Keratinocyte (primary cell): ENCODE measurements around the gene MGLL. TPM values are rescaled to one million over a fixed set of nuclear protein-coding genes. Genes with fewer than 3 reads are reported as not detected.

ENCODE experiments used
- DNase-seq: peaks from one replicate; pipeline ENCODE4 v3.0.0-alpha.2; 2011; ENCODE audit warnings: low read depth, missing footprints, low spot score
- FAIRE-seq: peaks from 2 replicates; lab custom pipeline; 2011; peaks lifted over from hg19 to GRCh38; lab: Jason Lieb, UNC
- H2AFZ ChIP-seq: 2 replicates; pipeline ENCODE4 v1.6.0; 2012; ENCODE audit warnings: low read length, control low read depth, inconsistent platforms; ENCODE audit not compliant: control insufficient read depth
- H3K27ac ChIP-seq: 2 replicates; pipeline ENCODE4 v1.5.1; 2011; ENCODE audit warnings: low read length; ENCODE audit not compliant: control insufficient read depth, insufficient read depth
- H3K27me3 ChIP-seq: 3 replicates; pipeline ENCODE4 v1.6.0; 2011; ENCODE audit warnings: low read length; ENCODE audit not compliant: control insufficient read depth, insufficient read depth; ENCODE audit errors: extremely low read depth
- H3K36me3 ChIP-seq, 2 experiments: 2 replicates in 1 of 2; 3 replicates in 1 of 2; pipeline ENCODE4 v1.5.1; 2011; ENCODE audit warnings: low read length in 2 of 2, mild to moderate bottlenecking in 1 of 2; ENCODE audit not compliant: control insufficient read depth in 2 of 2, insufficient read depth in 2 of 2; ENCODE audit errors: extremely low read depth in 1 of 2
- H3K4me1 ChIP-seq: 3 replicates; pipeline ENCODE4 v1.5.1; 2011; ENCODE audit warnings: low read length; ENCODE audit not compliant: control insufficient read depth, insufficient read depth; ENCODE audit errors: extremely low read depth
- H3K4me2 ChIP-seq: 3 replicates; pipeline ENCODE4 v1.6.0; 2011; ENCODE audit warnings: low read depth, low read length; ENCODE audit not compliant: control insufficient read depth, insufficient read depth; ENCODE audit errors: extremely low read depth
- H3K4me3 ChIP-seq, 3 experiments: fragments of 200-600 bp in 1 of 3; sonication (generic) in 1 of 3; 2 replicates in 2 of 3; 3 replicates in 1 of 3; pipeline ENCODE4 v1.5.1; 2011 to 2016; ENCODE audit warnings: low read length in 3 of 3, mild to moderate bottlenecking in 3 of 3, control low read depth in 2 of 3, inconsistent platforms in 1 of 3, low read depth in 1 of 3, mixed read lengths in 1 of 3, mixed run types in 1 of 3, moderate library complexity in 1 of 3; ENCODE audit not compliant: control insufficient read depth in 2 of 3, insufficient read depth in 2 of 3; ENCODE audit errors: extremely low read depth in 1 of 3
- H3K79me2 ChIP-seq: 2 replicates; pipeline ENCODE4 v1.6.0; 2012; ENCODE audit warnings: low read length; ENCODE audit not compliant: control insufficient read depth, insufficient read depth
- H3K9ac ChIP-seq: 3 replicates; pipeline ENCODE4 v1.6.0; 2011; ENCODE audit warnings: low read length; ENCODE audit not compliant: control insufficient read depth, insufficient read depth; ENCODE audit errors: extremely low read depth
- H3K9me1 ChIP-seq: 3 replicates; pipeline ENCODE4 v1.6.0; 2011; ENCODE audit warnings: low read length; ENCODE audit not compliant: control insufficient read depth, insufficient read depth; ENCODE audit errors: extremely low read depth
- H3K9me3 ChIP-seq: 2 replicates; pipeline ENCODE4 v1.5.1; 2012; ENCODE audit warnings: low read depth, low read length; ENCODE audit not compliant: control insufficient read depth
- H4K20me1 ChIP-seq: 3 replicates; pipeline ENCODE4 v1.6.0; 2011; ENCODE audit warnings: low read length; ENCODE audit not compliant: control insufficient read depth, insufficient read depth; ENCODE audit errors: extremely low read depth
- CTCF ChIP-seq, 3 experiments: IDR thresholded peaks in 1 of 3; conservative IDR thresholded peaks in 1 of 3; optimal IDR thresholded peaks in 1 of 3; 2 replicates in 2 of 3; 3 replicates in 1 of 3; pipeline versions ENCODE3 to v1.5.1; 2011; ENCODE audit warnings: low read length in 3 of 3, mild to moderate bottlenecking in 3 of 3, moderate library complexity in 2 of 3, control low read depth in 1 of 3, inconsistent platforms in 1 of 3; ENCODE audit not compliant: insufficient read depth in 2 of 3; ENCODE audit errors: extremely low read depth in 1 of 3
- EZH2 ChIP-seq: IDR thresholded peaks from one replicate; pipeline ENCODE4 v1.6.1; 2012; ENCODE audit warnings: inconsistent platforms, mild to moderate bottlenecking, low read length, moderate library complexity
- dilution Hi-C: fragments of 300-500 bp; cut with MboI; formaldehyde crosslinking; loops from one replicate; pipeline ENCODE4 v1.7.0; 2020; ENCODE audit warnings: low sequenced_read_pairs; ENCODE audit not compliant: extremely low pct_ligation_motif_present
- polyA plus RNA-seq, 5 experiments: library from polyadenylated mRNA; depleted of rRNA in 3 of 5; stranded (reverse) in 3 of 5; stranded (forward) in 1 of 5; unstranded in 1 of 5; fragments of >200 nt; gene quantifications; 1 replicate in 1 of 5; 2 replicates in 3 of 5; 3 replicates in 1 of 5; pipeline versions ENCODE4 v1.2.1 to v1.2.3, GENCODE V29; 2011 to 2012; ENCODE audit warnings: missing spikeins in 2 of 5, low read depth in 1 of 5, low replicate concordance in 1 of 5

The MGLL gene
- polyA plus RNA-seq, 1 donor (not counting 4 experiments of a cell fraction or from before 2014, with no cell fraction given) = 17.8 TPM

GRCh38 chr3:127741690-127742089 is 80.6 kb downstream of the MGLL start:
- Histone ChIP-seq H3K4me1 (peaks cover 12% of the 10 kb centered on the region), H3K9me1 (no peaks in the 10 kb centered on the region), H3K27me3 (no peaks in the 10 kb centered on the region), H3K27ac (no peak overlapping the region), H3K4me2 (no peak overlapping the region), H3K4me3 (no peak overlapping the region), H3K79me2 (no peaks in the 10 kb centered on the region), H4K20me1 (no peaks in the 10 kb centered on the region), H3K9me3 (no peaks in the 10 kb centered on the region), H2AFZ (no peak overlapping the region), H3K9ac (no peak overlapping the region), H3K36me3 (no peaks in the 10 kb centered on the region)
- no peak for TF ChIP-seq CTCF (optimal IDR thresholded peaks at IDR 0.05 in 1 of 3, IDR thresholded peaks at IDR 0.05 in 1 of 3, conservative IDR thresholded peaks at IDR 0.05 in 1 of 3; ENCODE audit: extremely low read depth in 1 of 3, insufficient read depth in 2 of 3, low read length in 3 of 3)
- no peak for TF ChIP-seq EZH2
- dilution Hi-C loops = no loop called here
- DNase-seq (no peak), FAIRE-seq (no peak)

DNA sequence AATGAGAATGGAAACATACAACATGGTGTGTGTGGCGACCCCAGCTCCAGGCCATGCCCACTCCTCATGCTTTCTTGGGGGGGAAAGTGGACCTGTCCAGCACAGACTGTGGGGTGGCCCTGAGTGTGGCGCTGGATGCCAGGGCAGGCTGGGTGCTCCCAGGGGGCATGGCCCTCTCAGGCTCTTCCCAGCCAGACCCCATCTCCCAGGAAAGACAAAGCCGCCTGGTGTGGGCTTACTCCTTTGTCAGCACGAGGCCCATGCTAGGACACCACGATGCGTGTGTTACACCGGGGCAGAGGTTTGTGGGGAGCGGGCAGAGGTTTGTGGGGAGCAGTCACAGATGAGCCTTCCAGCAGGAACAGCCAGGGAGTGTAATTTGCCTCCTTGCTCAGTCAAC is 81.1 kb downstream of the MGLL start:
- FAIRE-seq (no peak), DNase-seq (no peak)
- H3K4me3 ChIP-seq = no peak overlapping the region
- H3K79me2 ChIP-seq = no peaks in the 10 kb centered on the region
- H3K4me2 ChIP-seq = no peak overlapping the region
- no peak overlapping the region for H3K27ac ChIP-seq
- no peaks in the 10 kb centered on the region for H3K36me3 ChIP-seq
- no peaks in the 10 kb centered on the region for H3K27me3 ChIP-seq
- no peak for TF ChIP-seq CTCF (optimal IDR thresholded peaks at IDR 0.05 in 1 of 3, IDR thresholded peaks at IDR 0.05 in 1 of 3, conservative IDR thresholded peaks at IDR 0.05 in 1 of 3; ENCODE audit: extremely low read depth in 1 of 3, insufficient read depth in 2 of 3, low read length in 3 of 3)
- TF ChIP-seq EZH2 = no peak
- H4K20me1 ChIP-seq = no peaks in the 10 kb centered on the region
- peaks cover 14% of the 10 kb centered on the region for H3K4me1 ChIP-seq
- H3K9me3 ChIP-seq = no peaks in the 10 kb centered on the region
- dilution Hi-C loops = no loop called here
- H2AFZ ChIP-seq = no peak overlapping the region
- no peaks in the 10 kb centered on the region for H3K9me1 ChIP-seq
- no peak overlapping the region for H3K9ac ChIP-seq
